ENCODE measurements around the gene ANO1.

- TF ChIP-seq CTCF (IDR thresholded peaks at IDR 0.05) = no peak
- TF ChIP-seq POLR2A (IDR thresholded peaks at IDR 0.05) = no peak
- no peak for TF ChIP-seq POLR2AphosphoS5 (IDR thresholded peaks at IDR 0.05)
Measured at GRCh38 chr11:70186420-70186819, 108.3 kb downstream of the ANO1 start.

Measured in prostate gland (tissue), 2 donors.